ENCODE measurements around the gene GAB3. TPM values are rescaled to one million over a fixed set of nuclear protein-coding genes. Genes with fewer than 3 reads are reported as not detected.

The GAB3 gene
- total RNA-seq, 1 experiment from 2014 or later = 0.09 TPM

DNA sequence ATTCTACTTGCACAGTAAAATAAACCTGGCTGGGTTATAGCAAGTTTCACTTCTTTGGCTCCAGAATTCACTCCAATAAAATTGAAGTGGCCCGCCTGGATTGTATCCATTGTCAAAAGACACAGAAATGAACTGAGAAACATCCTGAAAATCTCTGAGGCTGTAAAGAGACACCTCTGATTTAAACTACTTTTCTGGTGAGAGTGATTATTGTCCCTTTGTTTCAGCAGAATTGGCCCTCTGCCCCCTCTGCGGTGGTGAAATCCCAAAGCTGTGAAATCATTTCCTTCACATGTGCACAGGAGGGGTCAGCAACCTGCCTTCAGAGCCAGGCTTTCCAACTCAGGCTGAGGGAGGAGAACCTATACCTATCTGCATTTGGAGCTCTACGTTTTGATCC is 23.0 kb downstream of the GAB3 start:
- Histone ChIP-seq H3K36me3 (ENCODE audit: insufficient read depth, low read length, poor library complexity, severe bottlenecking) (no peaks in the 10 kb centered on the region), H3K4me1 (ENCODE audit: insufficient read depth, low read length, poor library complexity, severe bottlenecking) (no peaks in the 10 kb centered on the region), H3K27me3 (replicated peaks; ENCODE audit: insufficient read depth, low read depth, low read length, poor library complexity) (no peaks in the 10 kb centered on the region), H3K4me3 (ENCODE audit: low read depth, low read length, poor library complexity, severe bottlenecking) (no peak overlapping the region), H3K9me3 (ENCODE audit: low read depth, low read length, poor library complexity, severe bottlenecking) (no peaks in the 10 kb centered on the region), H3K27ac (ENCODE audit: low read depth, low read length, poor library complexity, severe bottlenecking) (no peak overlapping the region)
- intact Hi-C loops (cut with micrococcal nuclease; ENCODE audit: unreplicated experiment) = loop anchor here (10.0 kb wide), 1 partner anchor 113 kb away; the partner anchor contains the start of gene CTAG1B
- POLR2A ChIA-PET (ENCODE audit: low non-redundant PET) = no interaction called here
- TF ChIP-seq CTCF (conservative IDR thresholded peaks at IDR 0.05; ENCODE audit: low read depth, low read length) (no peak), EZH2 (IDR thresholded peaks at IDR 0.05; ENCODE audit: borderline replicate concordance, low read depth, low read length, poor library complexity, severe bottlenecking) (no peak)
- no peak for DNase-seq (ENCODE audit: low spot score)
- BruUV-seq (replicated peaks) = no TSS peak
- CTCF ChIA-PET = interaction anchor here (0.6 kb wide), 1 partner anchor 300 kb away, joined by 9 read pairs; no protein-coding TSS in a partner anchor

DNA sequence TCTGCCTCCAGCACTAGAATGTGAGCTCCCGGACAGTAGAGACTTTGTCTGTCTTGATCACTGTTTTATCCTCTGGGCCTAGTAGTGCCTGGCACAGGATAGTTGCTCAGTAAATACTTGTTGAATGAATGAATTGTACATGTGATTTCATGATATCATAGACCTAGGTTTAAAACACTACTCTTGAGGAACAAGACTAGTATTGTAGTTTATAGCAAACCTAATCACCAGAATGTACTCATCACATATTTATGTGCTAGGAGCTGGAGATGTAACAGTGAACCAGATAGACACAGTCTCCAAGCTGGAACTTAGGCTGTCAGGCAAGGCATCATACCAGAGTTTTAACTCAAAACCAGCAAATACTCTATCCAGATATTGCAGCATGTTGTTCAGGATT is 23.5 kb downstream of the GAB3 start:
- ChIA-PET POLR2A (ENCODE audit: low non-redundant PET) (no interaction called here), CTCF (no interaction called here)
- no peak overlapping the region for H3K4me3 ChIP-seq (ENCODE audit: low read depth, low read length, poor library complexity, severe bottlenecking)
- no TSS peak for BruUV-seq (replicated peaks)
- no peaks in the 10 kb centered on the region for H3K9me3 ChIP-seq (ENCODE audit: low read depth, low read length, poor library complexity, severe bottlenecking)
- no peak for TF ChIP-seq EZH2 (IDR thresholded peaks at IDR 0.05; ENCODE audit: borderline replicate concordance, low read depth, low read length, poor library complexity, severe bottlenecking)
- no peak for TF ChIP-seq CTCF (conservative IDR thresholded peaks at IDR 0.05; ENCODE audit: low read depth, low read length)
- no peaks in the 10 kb centered on the region for H3K36me3 ChIP-seq (ENCODE audit: insufficient read depth, low read length, poor library complexity, severe bottlenecking)
- no peaks in the 10 kb centered on the region for H3K4me1 ChIP-seq (ENCODE audit: insufficient read depth, low read length, poor library complexity, severe bottlenecking)
- no peaks in the 10 kb centered on the region for H3K27me3 ChIP-seq (replicated peaks; ENCODE audit: insufficient read depth, low read depth, low read length, poor library complexity)
- H3K27ac ChIP-seq (ENCODE audit: low read depth, low read length, poor library complexity, severe bottlenecking) = no peak overlapping the region
- intact Hi-C loops (cut with micrococcal nuclease; ENCODE audit: unreplicated experiment) = loop anchor here (10.0 kb wide), 1 partner anchor 113 kb away; the partner anchor contains the start of gene CTAG1B
- no peak for DNase-seq (ENCODE audit: low spot score)

- no peak for DNase-seq (ENCODE audit: low spot score)
- Histone ChIP-seq H3K9me3 (ENCODE audit: low read depth, low read length, poor library complexity, severe bottlenecking) (peaks cover 6% of the 10 kb centered on the region), H3K4me3 (ENCODE audit: low read depth, low read length, poor library complexity, severe bottlenecking) (no peak overlapping the region), H3K4me1 (ENCODE audit: insufficient read depth, low read length, poor library complexity, severe bottlenecking) (no peaks in the 10 kb centered on the region), H3K27ac (ENCODE audit: low read depth, low read length, poor library complexity, severe bottlenecking) (no peak overlapping the region), H3K36me3 (ENCODE audit: insufficient read depth, low read length, poor library complexity, severe bottlenecking) (no peaks in the 10 kb centered on the region), H3K27me3 (replicated peaks; ENCODE audit: insufficient read depth, low read depth, low read length, poor library complexity) (no peaks in the 10 kb centered on the region)
- POLR2A ChIA-PET (ENCODE audit: low non-redundant PET) = no interaction called here
- intact Hi-C loops (cut with micrococcal nuclease; ENCODE audit: unreplicated experiment) = loop anchor here (2.0 to 10.0 kb wide), 2 partner anchors 20 to 110 kb away; partner anchors contain the start of gene CTAG1B
- TF ChIP-seq CTCF (conservative IDR thresholded peaks at IDR 0.05; ENCODE audit: low read depth, low read length) = no peak
- no peak for TF ChIP-seq EZH2 (IDR thresholded peaks at IDR 0.05; ENCODE audit: borderline replicate concordance, low read depth, low read length, poor library complexity, severe bottlenecking)
- no TSS peak for BruUV-seq (replicated peaks)
- CTCF ChIA-PET = no interaction called here
Observed at GRCh38 chrX:154724993-154725756, 25.7 kb downstream of the GAB3 start.
